Spleen (tissue), 11 donors: ENCODE measurements around the gene ZNF2. TPM values are rescaled to one million over a fixed set of nuclear protein-coding genes. Genes with fewer than 3 reads are reported as not detected.

Experiments
- DNase-seq: peaks from one replicate; pipeline ENCODE4 v3.0.0-alpha.2; 2020
- H3K27ac ChIP-seq, 8 donors: fragments of 200-600 bp; sonication (generic) in 7 of 8; 1 replicate in 4 of 8; 2 replicates in 4 of 8; pipeline versions ENCODE4 v1.5.0 to v1.8.0; 2016 to 2021; ENCODE audit warnings: inconsistent platforms in 4 of 8, mild to moderate bottlenecking in 4 of 8, moderate library complexity in 1 of 8
- H3K27me3 ChIP-seq, 7 donors: fragments of 200-600 bp; sonication (generic) in 6 of 7; replicated peaks in 1 of 7; 1 replicate in 4 of 7; 2 replicates in 3 of 7; pipeline versions ENCODE4 v1.5.0 to v1.8.0; 2016 to 2021; ENCODE audit warnings: inconsistent platforms in 3 of 7, mild to moderate bottlenecking in 1 of 7
- H3K36me3 ChIP-seq, 6 donors: fragments of 200-600 bp; sonication (generic) in 5 of 6; 1 replicate in 4 of 6; 2 replicates in 2 of 6; pipeline versions ENCODE4 v1.5.0 to v1.8.0; 2016 to 2021; ENCODE audit warnings: inconsistent platforms in 2 of 6
- H3K4me1 ChIP-seq, 6 donors: fragments of 200-600 bp; sonication (generic) in 5 of 6; 1 replicate in 3 of 6; 2 replicates in 3 of 6; pipeline versions ENCODE4 v1.5.0 to v1.8.0; 2016 to 2021; ENCODE audit warnings: inconsistent platforms in 3 of 6
- H3K4me3 ChIP-seq, 8 donors: fragments of 200-600 bp; sonication (generic) in 7 of 8; 1 replicate in 4 of 8; 2 replicates in 4 of 8; pipeline versions ENCODE4 v1.5.0 to v1.8.0; 2016 to 2021; ENCODE audit warnings: inconsistent platforms in 4 of 8, mild to moderate bottlenecking in 4 of 8, moderate library complexity in 2 of 8
- H3K9me3 ChIP-seq, 8 donors: fragments of 200-600 bp; sonication (generic) in 7 of 8; 1 replicate in 4 of 8; 2 replicates in 4 of 8; pipeline versions ENCODE4 v1.5.0 to v1.8.0; 2016 to 2021; ENCODE audit warnings: inconsistent platforms in 4 of 8
- CTCF ChIP-seq, 11 experiments: fragments of 200-600 bp in 7 of 11; fragments of 450-650 bp in 4 of 11; sonication (generic) in 4 of 11; IDR thresholded peaks in 8 of 11; conservative IDR thresholded peaks in 3 of 11; 1 replicate in 7 of 11; 2 replicates in 4 of 11; pipeline versions ENCODE4 v1.4.0 to v1.8.0; 2016 to 2021; ENCODE audit warnings: antibody characterized with exemption in 11 of 11, inconsistent platforms in 4 of 11, mild to moderate bottlenecking in 1 of 11
- POLR2A ChIP-seq, 3 donors: fragments of 450-650 bp; IDR thresholded peaks; one replicate each; pipeline ENCODE4 v1.5.1; 2017; ENCODE audit warnings: antibody characterized with exemption in 3 of 3, mild to moderate bottlenecking in 1 of 3
- POLR2AphosphoS5 ChIP-seq, 3 donors: sonication (generic); formaldehyde crosslinking; IDR thresholded peaks; one replicate each; pipeline ENCODE4 v1.5.1; 2017; ENCODE audit warnings: antibody characterized with exemption in 3 of 3
- WGBS, 5 donors: extraction: QIAGEN DNeasy Blood & Tissue Kit in 3 of 5; methylation state at CpG; one replicate each; pipeline versions ENCODE4 v1.1.5 to v1.1.7; 2013 to 2018; 5-methylcytosine and 5-hydroxymethylcytosine counted together
- intact Hi-C: fragments of 100-400 bp; cut with DNase I; formaldehyde crosslinking; loops from one replicate; pipeline ENCODE4 v1.15.0; 2023; ENCODE audit warnings: low total_unique reads
- polyA plus RNA-seq, 3 donors: library from polyadenylated mRNA; stranded (reverse); fragments of 200-250 nt; gene quantifications; one replicate each; pipeline ENCODE4 v1.2.1, GENCODE V29; 2013
- total RNA-seq, 7 donors: library from RNA; depleted of rRNA in 3 of 7; stranded (reverse); fragments of >200 nt in 3 of 7; fragmentation: NEBNext Ultra II Directional in 4 of 7; extraction: Animal tissue kit (Norgen Biotek cat#: 25700) in 4 of 7; gene quantifications; one replicate each; pipeline versions ENCODE4 v1.1.0 to v1.2.1, GENCODE V29; 2016 to 2021
- donor health status: healthy with polysubstance abuse.
- donor health status: DM: no; HTN: no; CAD: no; lungs with moderate emphysema.
- donor health status: DM: no; HTN: no; CAD: no.
- donor health status: Bipolar disorder and iron deficiency.
- donor health status: healthy.
- donor health status: DM: no; HTN: no; CAD: no.
- donor health status: DM: yes; HTN: yes; CAD: no.

Gene ZNF2
- total and polyA plus RNA-seq, 10 donors = 1.5 to 8.3 (median 5.0) TPM

DNA sequence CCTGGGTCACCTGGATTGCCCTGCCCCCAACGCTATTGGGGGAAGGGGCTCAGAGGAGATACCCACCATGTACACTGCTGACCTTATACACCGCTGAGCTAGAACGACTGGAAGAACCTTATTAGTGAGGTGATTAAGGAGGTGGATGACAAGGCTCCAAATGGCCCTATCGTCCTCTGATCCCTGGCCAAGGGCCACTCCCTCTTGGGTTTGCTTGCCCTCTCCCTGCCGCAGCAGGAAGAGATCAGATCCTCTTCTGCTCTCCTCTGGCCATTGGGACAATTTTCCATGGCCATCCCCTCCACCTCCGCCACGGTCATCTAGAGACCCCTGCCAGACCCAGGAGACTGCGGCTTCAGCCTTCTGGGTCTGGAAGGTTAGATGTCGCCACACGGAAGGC lies 7.2 kb upstream of the ZNF2 start:
- WGBS, 5 donors = 72 to 94% (median 77%) methylated on average over 6 to 10 of the region's 10 CpGs
- intact Hi-C loops = no loop called here
- peak overlapping the region in 4 of 8 donors; percentile 14 to 87 (median 82) for H3K27ac ChIP-seq

DNA sequence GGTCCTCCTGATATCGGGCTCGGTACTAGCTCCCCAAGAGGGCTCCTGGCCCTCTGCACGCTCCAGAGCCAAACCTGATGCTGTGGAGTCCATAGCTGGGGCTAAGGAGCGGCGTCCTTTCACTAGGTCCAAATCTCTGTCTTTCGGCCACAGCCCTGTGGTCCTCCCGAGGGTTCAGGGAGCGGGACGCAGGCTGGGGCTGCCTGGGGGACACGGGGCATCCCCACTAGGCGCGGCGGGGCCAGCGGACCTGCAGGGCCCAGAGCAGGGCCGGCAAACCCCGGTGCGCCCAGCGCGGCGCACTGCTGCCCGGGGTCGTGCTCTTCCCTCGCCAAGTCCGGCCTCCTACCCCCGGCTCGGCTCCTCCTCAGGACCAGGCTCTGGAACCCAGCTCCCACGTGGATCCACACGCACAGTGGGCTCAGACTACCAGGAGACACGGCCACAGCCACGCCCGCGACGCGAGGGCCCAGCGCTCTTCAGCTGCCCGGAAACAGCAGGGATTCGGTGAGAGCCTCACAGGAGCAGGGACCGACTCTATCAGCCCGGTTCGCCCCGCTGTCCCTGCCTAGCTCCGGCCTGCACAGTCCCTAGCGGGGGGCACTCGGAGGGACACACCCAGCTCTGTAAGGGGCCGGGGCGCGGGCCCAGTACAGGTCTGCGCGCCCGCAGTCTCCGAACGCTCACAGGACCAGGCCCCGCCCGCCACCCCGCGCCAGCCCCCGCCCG lies 6.6 kb upstream of the ZNF2 start:
- TF ChIP-seq CTCF (IDR thresholded peaks at IDR 0.05 in 8 of 11, conservative IDR thresholded peaks at IDR 0.05 in 3 of 11) (no peak), POLR2A (IDR thresholded peaks at IDR 0.05) (no peak), POLR2AphosphoS5 (IDR thresholded peaks at IDR 0.05) (no peak)
- WGBS, 5 donors = 3 to 14% (median 5%) methylated on average over 6 to 58 of the region's 58 CpGs
- DNase-seq = peak; percentile 88
- intact Hi-C loops = no loop called here
- peak overlapping the region; percentile 50 to 91 (median 64) for H3K4me3 ChIP-seq
- H3K36me3 ChIP-seq = peaks cover 2 to 32% (median 23%) of the 10 kb centered on the region in 6 donors
- H3K4me1 ChIP-seq = peaks cover 9 to 32% (median 22%) of the 10 kb centered on the region in 6 donors
- peak overlapping the region; percentile 14 to 87 (median 74) for H3K27ac ChIP-seq
- no peaks in the 10 kb centered on the region for H3K27me3 ChIP-seq
- H3K9me3 ChIP-seq = peaks cover 0 to 31% (median 21%) of the 10 kb centered on the region in 8 donors

More for the DNA sequence above, 7.2 kb upstream of the ZNF2 start:
- Histone ChIP-seq H3K4me3 (peak overlapping the region in 7 of 8 donors; percentile 50 to 91 (median 65)), H3K36me3 (peaks cover 2 to 38% (median 26%) of the 10 kb centered on the region in 6 donors), H3K27me3 (no peaks in the 10 kb centered on the region), H3K9me3 (peaks cover 0 to 37% (median 27%) of the 10 kb centered on the region in 8 donors), H3K4me1 (peaks cover 9 to 27% (median 16%) of the 10 kb centered on the region in 6 donors)
- TF ChIP-seq CTCF (IDR thresholded peaks at IDR 0.05 in 8 of 11, conservative IDR thresholded peaks at IDR 0.05 in 3 of 11) = no peak
- no peak for TF ChIP-seq POLR2A (IDR thresholded peaks at IDR 0.05)
- TF ChIP-seq POLR2AphosphoS5 (IDR thresholded peaks at IDR 0.05) = no peak
- DNase-seq = no peak

DNA sequence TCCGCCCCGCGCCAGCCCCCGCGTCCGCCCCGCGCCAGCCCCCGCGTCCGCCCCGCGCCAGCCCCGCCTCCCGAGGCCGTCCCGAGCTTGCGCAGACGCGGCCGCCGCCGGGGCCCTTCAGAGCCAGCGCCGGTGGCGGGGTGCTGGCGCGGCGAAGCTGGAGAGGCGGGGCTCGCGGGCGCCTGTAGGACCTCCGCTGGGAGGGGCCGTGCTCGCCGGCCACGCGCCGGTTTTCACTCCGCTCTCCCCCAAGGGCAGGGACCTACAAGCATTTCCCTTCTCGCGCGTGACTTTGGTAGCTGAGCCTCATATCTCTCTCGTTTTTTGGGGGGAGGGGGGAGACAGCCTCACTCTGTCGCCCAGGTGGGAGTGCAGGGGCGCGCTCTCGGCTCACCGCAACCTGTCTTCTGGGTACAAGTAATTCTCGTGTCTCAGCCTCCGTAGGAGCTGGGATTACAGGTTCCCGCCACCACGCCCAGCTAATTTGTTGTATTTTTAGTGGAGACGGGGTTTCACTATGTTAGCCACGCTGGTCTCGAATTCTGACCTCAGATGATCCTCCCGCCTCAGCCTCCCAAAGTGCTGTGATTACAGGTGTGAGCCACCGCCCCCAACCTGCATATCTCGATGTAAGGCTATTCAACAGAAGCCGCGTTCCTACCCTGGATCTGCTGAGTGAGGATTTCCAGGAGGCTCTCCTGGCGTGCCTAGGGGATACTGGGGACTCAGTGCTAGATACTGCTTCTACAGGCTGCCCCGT lies 5.7 kb upstream of the ZNF2 start, which contains the start of gene ZNF514:
Gene ZNF514 (minus strand): TSS at position 159 of the 760 bp plus-strand sequence. CDS start 6,595 bp downstream, outside the sequence.
- TF ChIP-seq POLR2A (IDR thresholded peaks at IDR 0.05) (peak in 1 of 3 donors; percentile 5), CTCF (IDR thresholded peaks at IDR 0.05 in 8 of 11, conservative IDR thresholded peaks at IDR 0.05 in 3 of 11) (no peak), POLR2AphosphoS5 (IDR thresholded peaks at IDR 0.05) (peak; percentile 52 to 71 (median 59))
- WGBS, 5 donors = 13 to 30% (median 17%) methylated on average over 19 to 64 of the region's 64 CpGs
- peaks cover under 1 to 23% (median 15%) of the 10 kb centered on the region in 6 donors for H3K36me3 ChIP-seq

More for the DNA sequence above, 5.7 kb upstream of the ZNF2 start, which contains the start of gene ZNF514:
- Histone ChIP-seq H3K27ac (peak within 1 kb of the TSS; percentile 59 to 87 (median 79)), H3K9me3 (peaks cover 0 to 23% (median 13%) of the 10 kb centered on the region in 8 donors), H3K4me3 (peak within 1 kb of the TSS; percentile 50 to 91 (median 64)), H3K27me3 (no peaks in the 10 kb centered on the region), H3K4me1 (peaks cover 17 to 40% (median 30%) of the 10 kb centered on the region in 6 donors)
- intact Hi-C loops = no loop called here
- DNase-seq = peak; percentile 94
